H1 (cell line): ENCODE results near the gene NME7. TPM values are rescaled to one million over a fixed set of nuclear protein-coding genes. Genes with fewer than 3 reads are reported as not detected.

Experiments
- CTCF ChIA-PET: fragments of 300-600 bp; sonication (Branson Sonifier 250); formaldehyde crosslinking; loops from one replicate; lab custom pipeline; 2021; ENCODE audit not compliant: partially characterized antibody; lab: Charles Lee
- POLR2A ChIA-PET: fragments of 300-600 bp; sonication (Branson Sonifier 250); formaldehyde crosslinking; loops from one replicate; lab custom pipeline; 2021; ENCODE audit warnings: inconsistent platforms; ENCODE audit not compliant: partially characterized antibody; lab: Charles Lee
- DNase-seq, 2 experiments: peaks; one replicate each; pipeline versions ENCODE4 v3.0.0 to v3.0.0-alpha.2; 2010 to 2022; ENCODE audit warnings: low spot score in 2 of 2, low read depth in 1 of 2, mixed read lengths in 1 of 2
- FAIRE-seq: peaks from 2 replicates; lab custom pipeline; 2011; peaks lifted over from hg19 to GRCh38; lab: Jason Lieb, UNC
- H2AFZ ChIP-seq: 2 replicates; pipeline ENCODE4 v1.8.1; 2012; ENCODE audit warnings: low read length, inconsistent platforms
- H2AK5ac ChIP-seq: 2 replicates; pipeline ENCODE4 v1.6.1; 2013; ENCODE audit warnings: low read depth, low read length
- H2BK120ac ChIP-seq: replicated peaks from 2 replicates; pipeline ENCODE3; 2013; ENCODE audit warnings: low read depth, low read length, inconsistent platforms
- H2BK12ac ChIP-seq: 2 replicates; pipeline ENCODE4 v1.6.1; 2013; ENCODE audit warnings: low read depth, low read length
- H2BK15ac ChIP-seq: 2 replicates; pipeline ENCODE4 v1.6.1; 2013; ENCODE audit warnings: low read length
- H2BK20ac ChIP-seq: 2 replicates; pipeline ENCODE4 v1.6.1; 2013; ENCODE audit warnings: low read length
- H2BK5ac ChIP-seq: 2 replicates; pipeline ENCODE4 v1.6.1; 2013; ENCODE audit warnings: low read depth, low read length
- H3K14ac ChIP-seq: 2 replicates; pipeline ENCODE4 v1.6.1; 2013; ENCODE audit warnings: inconsistent platforms; ENCODE audit not compliant: insufficient read length
- H3K18ac ChIP-seq: 2 replicates; pipeline ENCODE4 v1.6.1; 2013; ENCODE audit warnings: low read length; ENCODE audit errors: extremely low read depth
- H3K23ac ChIP-seq: 2 replicates; pipeline ENCODE4 v1.6.1; 2013; ENCODE audit warnings: inconsistent platforms; ENCODE audit not compliant: insufficient read length
- H3K23me2 ChIP-seq: 2 replicates; pipeline ENCODE4 v1.6.1; 2013; ENCODE audit warnings: low read depth, low read length
- H3K27ac ChIP-seq: 2 replicates; pipeline ENCODE4 v1.6.1; 2011; ENCODE audit warnings: low read depth, low read length, inconsistent platforms
- H3K27me3 ChIP-seq, 4 experiments: replicated peaks in 1 of 4; 1 replicate in 1 of 4; 2 replicates in 3 of 4; pipeline versions ENCODE4 v1.6.1 to v1.8.1; 2011 to 2013; ENCODE audit warnings: low read length in 3 of 4, mild to moderate bottlenecking in 3 of 4, inconsistent platforms in 2 of 4, mixed read lengths in 2 of 4, moderate library complexity in 1 of 4; ENCODE audit not compliant: control insufficient read depth in 3 of 4, insufficient read depth in 3 of 4; ENCODE audit errors: extremely low read depth in 1 of 4
- H3K36me3 ChIP-seq, 4 experiments: 2 replicates each; pipeline versions ENCODE4 v1.6.1 to v1.8.1; 2011 to 2013; ENCODE audit warnings: mild to moderate bottlenecking in 4 of 4, low read length in 3 of 4, moderate library complexity in 2 of 4, control low read depth in 1 of 4, inconsistent platforms in 1 of 4; ENCODE audit not compliant: insufficient read depth in 4 of 4, control insufficient read depth in 2 of 4
- H3K4ac ChIP-seq: replicated peaks from 2 replicates; pipeline ENCODE3; 2013; ENCODE audit warnings: low read length, low read depth, mixed read lengths, inconsistent platforms; ENCODE audit not compliant: insufficient read length
- H3K4me1 ChIP-seq, 4 experiments: replicated peaks in 1 of 4; 1 replicate in 1 of 4; 2 replicates in 3 of 4; pipeline versions ENCODE4 v1.6.1 to v1.8.1; 2011 to 2013; ENCODE audit warnings: low read length in 3 of 4, inconsistent platforms in 2 of 4, mixed read lengths in 1 of 4; ENCODE audit not compliant: insufficient read depth in 4 of 4, control insufficient read depth in 3 of 4
- H3K4me2 ChIP-seq, 2 experiments: 2 replicates each; pipeline versions ENCODE4 v1.6.1 to v1.8.1; 2011 to 2013; ENCODE audit warnings: low read depth in 2 of 2, low read length in 2 of 2, control low read depth in 1 of 2, inconsistent platforms in 1 of 2, mild to moderate bottlenecking in 1 of 2; ENCODE audit not compliant: insufficient read depth in 1 of 2
- H3K4me3 ChIP-seq, 4 experiments: fragments of 200-600, 300-600 bp in 1 of 4; sonication (generic), shearing (Covaris generic), sonication (Bioruptor Twin) in 1 of 4; 2 replicates each; pipeline versions ENCODE4 v1.5.1 to v1.8.1; 2011 to 2016; ENCODE audit warnings: low read length in 4 of 4, low read depth in 3 of 4, control low read depth in 2 of 4, inconsistent platforms in 2 of 4, mild to moderate bottlenecking in 2 of 4, mixed read lengths in 1 of 4, moderate library complexity in 1 of 4; ENCODE audit not compliant: insufficient read depth in 2 of 4; ENCODE audit errors: extremely low read depth in 1 of 4
- H3K56ac ChIP-seq: replicated peaks from 2 replicates; pipeline ENCODE3; 2013; ENCODE audit warnings: low read depth, mild to moderate bottlenecking, mixed read lengths, low read length, inconsistent platforms; ENCODE audit not compliant: insufficient read length
- H3K79me1 ChIP-seq: 2 replicates; pipeline ENCODE4 v1.6.1; 2013; ENCODE audit warnings: low read depth, low read length, control low read depth
- H3K79me2 ChIP-seq, 2 experiments: 2 replicates each; pipeline versions ENCODE4 v1.6.1 to v1.8.1; 2012 to 2013; ENCODE audit warnings: low read length in 2 of 2, mild to moderate bottlenecking in 2 of 2, inconsistent platforms in 1 of 2; ENCODE audit not compliant: insufficient read depth in 2 of 2, control insufficient read depth in 1 of 2
- H3K9ac ChIP-seq, 4 experiments: replicated peaks in 1 of 4; 1 replicate in 1 of 4; 2 replicates in 3 of 4; pipeline versions ENCODE4 v1.6.1 to v1.8.1; 2011 to 2013; ENCODE audit warnings: low read depth in 3 of 4, low read length in 3 of 4, control low read depth in 2 of 4, mild to moderate bottlenecking in 2 of 4, moderate library complexity in 2 of 4, inconsistent platforms in 1 of 4; ENCODE audit errors: extremely low read depth in 1 of 4
- H3K9me3 ChIP-seq, 2 experiments: 2 replicates each; pipeline versions ENCODE4 v1.6.1 to v1.8.1; 2012 to 2013; ENCODE audit warnings: mild to moderate bottlenecking in 2 of 2, moderate library complexity in 2 of 2, control low read depth in 1 of 2, inconsistent platforms in 1 of 2, low read depth in 1 of 2, low read length in 1 of 2, mixed read lengths in 1 of 2; ENCODE audit not compliant: insufficient read depth in 2 of 2
- H4K20me1 ChIP-seq, 2 experiments: replicated peaks in 1 of 2; 2 replicates each; pipeline versions ENCODE3 to v1.8.1; 2011 to 2013; ENCODE audit warnings: inconsistent platforms in 2 of 2, low read length in 2 of 2, mild to moderate bottlenecking in 1 of 2; ENCODE audit not compliant: insufficient read depth in 2 of 2, control insufficient read depth in 1 of 2
- H4K5ac ChIP-seq: 2 replicates; pipeline ENCODE4 v1.6.1; 2013; ENCODE audit warnings: low read length, low read depth, mixed read lengths, inconsistent platforms; ENCODE audit not compliant: insufficient read length
- H4K8ac ChIP-seq: 2 replicates; pipeline ENCODE4 v1.8.0; 2013; ENCODE audit warnings: mild to moderate bottlenecking, moderate library complexity, low read length, inconsistent platforms; ENCODE audit not compliant: insufficient read depth; ENCODE audit errors: extremely low read depth
- H4K91ac ChIP-seq: replicated peaks from 2 replicates; pipeline ENCODE3; 2013; ENCODE audit warnings: low read length, mixed read lengths, inconsistent platforms; ENCODE audit not compliant: insufficient read length
- CTBP2 ChIP-seq: IDR thresholded peaks from 2 replicates; pipeline ENCODE4 v1.7.0; 2011; ENCODE audit warnings: borderline replicate concordance, mild to moderate bottlenecking, moderate library complexity, mixed read lengths, low read length; ENCODE audit not compliant: insufficient read depth, insufficient read length
- GABPA ChIP-seq: IDR thresholded peaks from 2 replicates; pipeline ENCODE4 v1.6.1; 2011; ENCODE audit warnings: mild to moderate bottlenecking, low read length, moderate library complexity, borderline replicate concordance; ENCODE audit not compliant: insufficient read depth
- HDAC2 ChIP-seq, 2 experiments: fragments of 300-600 bp in 1 of 2; sonication (generic) in 1 of 2; IDR thresholded peaks; 2 replicates each; pipeline ENCODE4 v1.6.1; 2011 to 2012; ENCODE audit warnings: low read depth in 2 of 2, low read length in 2 of 2, mild to moderate bottlenecking in 2 of 2, moderate library complexity in 2 of 2, borderline replicate concordance in 1 of 2, inconsistent platforms in 1 of 2
- RFX5 ChIP-seq: IDR thresholded peaks from 2 replicates; pipeline ENCODE4 v1.6.1; 2011; ENCODE audit warnings: low read depth, low read length, improper control_type of control experiment, borderline replicate concordance
- WGBS, 2 experiments: shearing (Covaris generic) in 1 of 2; methylation state at CpG; one replicate each; pipeline versions ENCODE4 v1.1.6 to v1.1.7; 2013 to 2015; ENCODE audit warnings: low lambda C conversion rate in 2 of 2, mixed read lengths in 2 of 2, inconsistent platforms in 1 of 2, low coverage in 1 of 2, missing lambda C conversion rate in 1 of 2; ENCODE audit not compliant: insufficient replicate concordance in 2 of 2, insufficient coverage in 1 of 2, insufficient read length in 1 of 2; ENCODE audit errors: extremely low coverage in 1 of 2, missing lambda C conversion rate in 1 of 2; 5-methylcytosine and 5-hydroxymethylcytosine counted together
- polyA plus RNA-seq, 7 experiments: library from polyadenylated mRNA; depleted of rRNA in 3 of 7; stranded (reverse) in 5 of 7; unstranded in 2 of 7; fragments of >200 nt in 5 of 7; fragments of 200-250 nt in 2 of 7; gene quantifications; 1 replicate in 5 of 7; 2 replicates in 1 of 7; 4 replicates in 1 of 7; pipeline versions ENCODE4 v1.2.1 to v1.2.3, GENCODE V29; 2011 to 2013; ENCODE audit warnings: missing spikeins in 2 of 7, mixed read lengths in 2 of 7
- total RNA-seq: library from RNA; stranded (reverse); fragmentation: NEBNext Ultra II Directional; extraction: Animal tissue kit (Norgen Biotek cat#: 25700); gene quantifications from 2 replicates; pipeline ENCODE4 v1.2.1, GENCODE V29; 2021

The NME7 gene
- total and polyA plus RNA-seq, 2 of the 8 experiments (the other 6 are each of a cell fraction or from before 2014, with no cell fraction given), result 11.6 to 28.5 TPM

GRCh38 chr1:169120066-169120465 lies 247.5 kb downstream of the NME7 start:
- Histone ChIP-seq H3K56ac (no peak overlapping the region), H3K23ac (no peak overlapping the region), H3K27me3 (no peaks in the 10 kb centered on the region), H3K4ac (no peak overlapping the region), H4K5ac (no peak overlapping the region), H3K27ac (no peak overlapping the region), H3K9me3 (no peaks in the 10 kb centered on the region), H3K4me3 (no peak overlapping the region), H2AFZ (no peak overlapping the region), H2BK20ac (no peak overlapping the region), H2AK5ac (no peak overlapping the region), H4K91ac (no peak overlapping the region), H3K79me2 (peaks cover 0 to 58% of the 10 kb centered on the region in 2 experiments; a peak in 2 of 4 replicates), H2BK15ac (no peak overlapping the region), H3K23me2 (no peaks in the 10 kb centered on the region; the same call in 1 of the 2 replicates), H2BK12ac (no peak overlapping the region), H3K79me1 (peaks cover 7% of the 10 kb centered on the region; the same call in 1 of the 2 replicates), H3K4me2 (no peak overlapping the region), H2BK120ac (no peak overlapping the region), H3K14ac (no peak overlapping the region), H3K4me1 (peaks cover 2 to 5% (median 3%) of the 10 kb centered on the region in 4 experiments; a peak in 6 of 7 replicates), H3K36me3 (peaks cover 2 to 27% (median 7%) of the 10 kb centered on the region in 4 experiments; a peak in 5 of 8 replicates), H3K18ac (no peak overlapping the region), H2BK5ac (no peak overlapping the region), H3K9ac (no peak overlapping the region)
- ChIA-PET POLR2A (interaction anchor here (1.6 to 1.7 kb wide), 2 partner anchors 8 to 11 kb away, joined by 5 to 6 read pairs; no protein-coding TSS in a partner anchor), CTCF (interaction anchor here (0.6 to 1.7 kb wide), 6 partner anchors 10 to 484 kb away, joined by 3 to 5 read pairs (median 4); no protein-coding TSS in a partner anchor)
- FAIRE-seq (no peak), DNase-seq (no peak)
- 90% methylated on average over 5 of the region's 5 CpGs; no CpG with 5 or more reads in 1 of the 2 experiments for WGBS, 2 experiments
- no peak for TF ChIP-seq GABPA
- TF ChIP-seq CTBP2, result no peak
- TF ChIP-seq HDAC2 (IDR thresholded peaks at IDR 0.05; ENCODE audit: borderline replicate concordance in 1 of 2, low read depth in 2 of 2, low read length in 2 of 2), result no peak
- TF ChIP-seq RFX5, result no peak
- TF ChIP-seq, all 59 proteins: peak for 0
- Histone ChIP-seq H4K20me1 (peaks cover 3 to 8% of the 10 kb centered on the region in 2 experiments), H4K8ac (no peak overlapping the region)
